ENCODE results near the gene STMND1. TPM values are rescaled to one million over a fixed set of nuclear protein-coding genes. Genes with fewer than 3 reads are reported as not detected.

STMND1 gene
- total RNA-seq, 1 experiment from 2014 or later, result not detected

DNA sequence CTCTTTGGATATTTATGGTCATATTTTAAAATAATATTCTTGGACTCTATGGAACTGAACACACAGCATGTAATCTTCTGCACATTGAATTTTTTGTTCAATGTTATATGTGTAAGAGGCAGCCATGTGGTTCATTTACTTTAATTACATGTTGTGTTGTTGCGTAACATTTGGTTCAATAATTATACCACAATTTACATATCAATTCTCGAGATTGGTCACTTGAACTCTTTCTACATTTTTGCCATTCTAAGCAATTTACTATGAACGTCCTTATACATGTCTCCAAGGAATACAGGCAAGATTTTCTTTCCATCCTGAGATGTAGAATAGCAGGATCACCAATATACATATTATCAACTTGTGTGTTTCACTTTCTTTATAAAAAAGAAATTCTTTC lies 18.5 kb upstream of the STMND1 start:
- Mint-ChIP-seq H3K9me3 (no peaks in the 10 kb centered on the region), H3K4me3 (no peak overlapping the region), H3K27me3 (ENCODE audit: low read depth) (no peaks in the 10 kb centered on the region), H3K4me1 (0 out of 2 replicates have a peak, but pooled peaks cover 5% of the 10 kb centered on the region), H3K36me3 (no peaks in the 10 kb centered on the region), H3K27ac (no peak overlapping the region)
- ATAC-seq (no peak), DNase-seq (ENCODE audit: low spot score) (no peak)
- TF ChIP-seq CREM (CRISPR knock-in tag; IDR thresholded peaks at IDR 0.05) (no peak), ATF1 (CRISPR knock-in tag; IDR thresholded peaks at IDR 0.05) (no peak)
- TF ChIP-seq, protein P1, sequence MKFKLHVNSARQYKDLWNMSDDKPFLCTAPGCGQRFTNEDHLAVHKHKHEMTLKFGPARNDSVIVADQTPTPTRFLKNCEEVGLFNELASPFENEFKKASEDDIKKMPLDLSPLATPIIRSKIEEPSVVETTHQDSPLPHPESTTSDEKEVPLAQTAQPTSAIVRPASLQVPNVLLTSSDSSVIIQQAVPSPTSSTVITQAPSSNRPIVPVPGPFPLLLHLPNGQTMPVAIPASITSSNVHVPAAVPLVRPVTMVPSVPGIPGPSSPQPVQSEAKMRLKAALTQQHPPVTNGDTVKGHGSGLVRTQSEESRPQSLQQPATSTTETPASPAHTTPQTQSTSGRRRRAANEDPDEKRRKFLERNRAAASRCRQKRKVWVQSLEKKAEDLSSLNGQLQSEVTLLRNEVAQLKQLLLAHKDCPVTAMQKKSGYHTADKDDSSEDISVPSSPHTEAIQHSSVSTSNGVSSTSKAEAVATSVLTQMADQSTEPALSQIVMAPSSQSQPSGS (CRISPR knock-in tag; IDR thresholded peaks at IDR 0.05; ENCODE audit: borderline replicate concordance, low read depth), result no peak
- TF ChIP-seq, protein P2, sequence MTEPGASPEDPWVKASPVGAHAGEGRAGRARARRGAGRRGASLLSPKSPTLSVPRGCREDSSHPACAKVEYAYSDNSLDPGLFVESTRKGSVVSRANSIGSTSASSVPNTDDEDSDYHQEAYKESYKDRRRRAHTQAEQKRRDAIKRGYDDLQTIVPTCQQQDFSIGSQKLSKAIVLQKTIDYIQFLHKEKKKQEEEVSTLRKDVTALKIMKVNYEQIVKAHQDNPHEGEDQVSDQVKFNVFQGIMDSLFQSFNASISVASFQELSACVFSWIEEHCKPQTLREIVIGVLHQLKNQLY (CRISPR knock-in tag; IDR thresholded peaks at IDR 0.05), result no peak
- TF ChIP-seq, protein P3, sequence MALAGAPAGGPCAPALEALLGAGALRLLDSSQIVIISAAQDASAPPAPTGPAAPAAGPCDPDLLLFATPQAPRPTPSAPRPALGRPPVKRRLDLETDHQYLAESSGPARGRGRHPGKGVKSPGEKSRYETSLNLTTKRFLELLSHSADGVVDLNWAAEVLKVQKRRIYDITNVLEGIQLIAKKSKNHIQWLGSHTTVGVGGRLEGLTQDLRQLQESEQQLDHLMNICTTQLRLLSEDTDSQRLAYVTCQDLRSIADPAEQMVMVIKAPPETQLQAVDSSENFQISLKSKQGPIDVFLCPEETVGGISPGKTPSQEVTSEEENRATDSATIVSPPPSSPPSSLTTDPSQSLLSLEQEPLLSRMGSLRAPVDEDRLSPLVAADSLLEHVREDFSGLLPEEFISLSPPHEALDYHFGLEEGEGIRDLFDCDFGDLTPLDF (CRISPR knock-in tag; IDR thresholded peaks at IDR 0.05), result no peak
- ChIA-PET POLR2A (no interaction called here), CTCF (no interaction called here)

DNA sequence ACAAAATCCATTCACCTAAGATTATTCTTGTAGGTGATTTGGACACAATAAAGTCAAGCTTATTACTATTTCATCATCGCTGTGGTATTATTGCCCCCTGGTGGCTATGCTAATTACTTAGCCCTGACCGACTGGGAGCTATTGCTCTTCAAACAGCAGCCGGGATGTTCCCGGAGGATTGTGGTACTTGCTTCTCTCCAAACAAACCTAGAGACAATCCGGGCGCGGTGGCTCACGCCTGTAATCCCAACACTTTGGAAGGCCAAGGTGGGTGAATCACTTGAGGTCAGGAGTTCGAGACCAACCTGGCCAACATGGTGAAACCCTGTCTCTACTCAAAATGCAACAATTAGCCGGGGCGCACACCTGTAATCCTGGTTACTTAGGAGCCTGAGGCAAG lies 15.4 kb upstream of the STMND1 start:
- DNase-seq (ENCODE audit: low spot score) (peak; percentile 29), ATAC-seq (peak; percentile 44; the same call in 1 of the 2 replicates)
- Mint-ChIP-seq H3K27me3 (ENCODE audit: low read depth) (no peaks in the 10 kb centered on the region), H3K4me3 (no peak overlapping the region), H3K4me1 (0 out of 2 replicates have a peak, but pooled peaks cover 2% of the 10 kb centered on the region), H3K27ac (no peak overlapping the region), H3K9me3 (peaks cover 8% of the 10 kb centered on the region), H3K36me3 (peaks cover 3% of the 10 kb centered on the region; the same call in 1 of the 2 replicates)
- ChIA-PET CTCF (interaction anchor here (0.6 to 1.5 kb wide), 15 partner anchors 10 to 804 kb away, joined by 3 to 9 read pairs (median 3); no protein-coding TSS in a partner anchor), POLR2A (no interaction called here)
- TF ChIP-seq, protein P4, sequence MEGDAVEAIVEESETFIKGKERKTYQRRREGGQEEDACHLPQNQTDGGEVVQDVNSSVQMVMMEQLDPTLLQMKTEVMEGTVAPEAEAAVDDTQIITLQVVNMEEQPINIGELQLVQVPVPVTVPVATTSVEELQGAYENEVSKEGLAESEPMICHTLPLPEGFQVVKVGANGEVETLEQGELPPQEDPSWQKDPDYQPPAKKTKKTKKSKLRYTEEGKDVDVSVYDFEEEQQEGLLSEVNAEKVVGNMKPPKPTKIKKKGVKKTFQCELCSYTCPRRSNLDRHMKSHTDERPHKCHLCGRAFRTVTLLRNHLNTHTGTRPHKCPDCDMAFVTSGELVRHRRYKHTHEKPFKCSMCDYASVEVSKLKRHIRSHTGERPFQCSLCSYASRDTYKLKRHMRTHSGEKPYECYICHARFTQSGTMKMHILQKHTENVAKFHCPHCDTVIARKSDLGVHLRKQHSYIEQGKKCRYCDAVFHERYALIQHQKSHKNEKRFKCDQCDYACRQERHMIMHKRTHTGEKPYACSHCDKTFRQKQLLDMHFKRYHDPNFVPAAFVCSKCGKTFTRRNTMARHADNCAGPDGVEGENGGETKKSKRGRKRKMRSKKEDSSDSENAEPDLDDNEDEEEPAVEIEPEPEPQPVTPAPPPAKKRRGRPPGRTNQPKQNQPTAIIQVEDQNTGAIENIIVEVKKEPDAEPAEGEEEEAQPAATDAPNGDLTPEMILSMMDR (IDR thresholded peaks at IDR 0.05), result peak; percentile 28; the same call in 1 of the 2 replicates
- TF ChIP-seq ZNF138 (CRISPR knock-in tag; conservative IDR thresholded peaks at IDR 0.05) (no peak), IRF2 (CRISPR knock-in tag; IDR thresholded peaks at IDR 0.05; ENCODE audit: borderline replicate concordance, low read depth) (no peak)
- TF ChIP-seq, protein P3 (CRISPR knock-in tag; IDR thresholded peaks at IDR 0.05), result no peak

DNA sequence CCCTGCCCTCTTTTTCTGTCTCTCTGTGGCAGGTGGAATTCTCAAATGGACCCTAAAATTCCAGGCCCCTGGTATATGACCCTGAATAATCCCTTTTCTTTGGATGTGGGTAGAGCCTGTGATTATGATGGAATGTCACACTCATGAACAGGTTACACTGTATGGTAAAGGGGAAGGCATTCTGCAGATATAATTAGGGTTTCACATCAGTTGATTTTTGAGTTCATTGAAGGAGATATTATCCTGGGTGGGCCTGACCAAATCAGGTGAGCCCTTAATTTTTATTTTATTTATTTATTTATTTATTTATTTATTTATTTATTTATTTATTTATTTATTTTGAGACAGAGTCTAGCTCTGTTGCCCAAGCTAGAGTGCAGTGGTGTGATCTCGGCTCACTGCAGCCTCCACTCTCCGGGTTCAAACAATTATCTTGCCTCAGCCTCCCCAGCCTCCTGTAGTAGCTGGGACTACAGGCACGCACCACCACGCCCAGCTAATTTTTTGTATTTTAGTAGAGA lies 13.7 kb upstream of the STMND1 start:
- peaks cover 8% of the 10 kb centered on the region for H3K9me3 Mint-ChIP-seq
- ATAC-seq (no peak), DNase-seq (ENCODE audit: low spot score) (no peak)
- no peaks in the 10 kb centered on the region for H3K27me3 Mint-ChIP-seq (ENCODE audit: low read depth)
- CTCF ChIA-PET, result interaction anchor here (1.1 kb wide), 1 partner anchor 76 kb away, joined by 3 read pairs; no protein-coding TSS in a partner anchor
- peaks cover 3% of the 10 kb centered on the region; the same call in 1 of the 2 replicates for H3K36me3 Mint-ChIP-seq
- H3K27ac Mint-ChIP-seq, result no peak overlapping the region
- no peak overlapping the region for H3K4me3 Mint-ChIP-seq
- POLR2A ChIA-PET, result no interaction called here
- 0 out of 2 replicates have a peak, but pooled peaks cover 2% of the 10 kb centered on the region for H3K4me1 Mint-ChIP-seq
- TF ChIP-seq ZNF219 (CRISPR knock-in tag; IDR thresholded peaks at IDR 0.05; ENCODE audit: borderline replicate concordance) (no peak), SOX15 (CRISPR knock-in tag; IDR thresholded peaks at IDR 0.05) (no peak), ZNF671 (CRISPR knock-in tag; IDR thresholded peaks at IDR 0.05) (no peak), NR2C2 (CRISPR knock-in tag; IDR thresholded peaks at IDR 0.05) (no peak), ELF4 (CRISPR knock-in tag; IDR thresholded peaks at IDR 0.05; ENCODE audit: low read depth) (no peak), CREB1 (CRISPR knock-in tag; IDR thresholded peaks at IDR 0.05) (no peak)
